Tibial nerve (tissue), 4 donors: ENCODE results near the gene E2F6. TPM values are rescaled to one million over a fixed set of nuclear protein-coding genes. Genes with fewer than 3 reads are reported as not detected.

Source experiments
- DNase-seq, 2 donors: peaks; one replicate each; pipeline ENCODE4 v3.0.0-alpha.2; 2019; ENCODE audit warnings: low spot score in 2 of 2
- H3K27ac ChIP-seq, 4 donors: fragments of 200-600 bp; sonication (generic) in 3 of 4; one replicate each; pipeline ENCODE4 v1.5.1; 2017 to 2019; ENCODE audit warnings: mild to moderate bottlenecking in 1 of 4
- H3K27me3 ChIP-seq, 2 donors: fragments of 200-600 bp; sonication (generic) in 1 of 2; one replicate each; pipeline versions ENCODE4 v1.5.1 to v1.6.0; 2017 to 2019
- H3K36me3 ChIP-seq, 3 donors: fragments of 200-600 bp; sonication (generic); one replicate each; pipeline ENCODE4 v1.5.1; 2018 to 2019
- H3K4me1 ChIP-seq, 4 donors: fragments of 200-600 bp; sonication (generic) in 3 of 4; one replicate each; pipeline ENCODE4 v1.5.1; 2017 to 2019
- H3K4me3 ChIP-seq, 4 donors: fragments of 200-600 bp; sonication (generic) in 3 of 4; one replicate each; pipeline ENCODE4 v1.5.1; 2017 to 2019; ENCODE audit warnings: mild to moderate bottlenecking in 1 of 4, moderate library complexity in 1 of 4
- H3K9me3 ChIP-seq, 4 donors: fragments of 200-600 bp; sonication (generic) in 3 of 4; one replicate each; pipeline ENCODE4 v1.5.1; 2017 to 2019
- CTCF ChIP-seq, 5 experiments: fragments of 200-600 bp in 3 of 5; fragments of 450-650 bp in 2 of 5; sonication (generic) in 3 of 5; IDR thresholded peaks; one replicate each; pipeline ENCODE4 v1.5.1; 2016 to 2019; ENCODE audit warnings: antibody characterized with exemption in 5 of 5, mild to moderate bottlenecking in 3 of 5, moderate library complexity in 2 of 5
- EP300 ChIP-seq, 2 donors: sonication (generic); formaldehyde crosslinking; IDR thresholded peaks; one replicate each; pipeline ENCODE4 v1.6.1; 2017; ENCODE audit warnings: antibody characterized with exemption in 2 of 2, mild to moderate bottlenecking in 1 of 2
- POLR2A ChIP-seq, 2 donors: fragments of 450-650 bp; IDR thresholded peaks; one replicate each; pipeline ENCODE4 v1.6.1; 2017; ENCODE audit warnings: antibody characterized with exemption in 2 of 2, mild to moderate bottlenecking in 2 of 2, moderate library complexity in 2 of 2
- WGBS, 2 donors: methylation state at CpG; one replicate each; pipeline ENCODE4 v1.1.5; 2018; 5-methylcytosine and 5-hydroxymethylcytosine counted together
- total RNA-seq, 4 donors: library from RNA; depleted of rRNA; stranded (reverse); fragments of >200 nt; gene quantifications; one replicate each; pipeline ENCODE4 v1.1.0, GENCODE V29; 2016

E2F6 gene
- total RNA-seq, 4 donors from 2014 or later: 10.9 to 16.5 (median 13.8) TPM

GRCh38 chr2:11473659-11474433 lies 7.9 kb upstream of the E2F6 start:
- H3K36me3 ChIP-seq: no peaks in the 10 kb centered on the region
- no peaks in the 10 kb centered on the region for H3K9me3 ChIP-seq
- no peak overlapping the region for H3K27ac ChIP-seq
- WGBS, 2 donors: 51 to 58% methylated on average over 10 of the region's 10 CpGs
- H3K4me3 ChIP-seq: no peak overlapping the region
- H3K4me1 ChIP-seq: peaks cover 0 to 9% (median 0%) of the 10 kb centered on the region in 4 donors
- peaks cover 0 to 8% of the 10 kb centered on the region in 2 donors for H3K27me3 ChIP-seq
- TF ChIP-seq EP300 (IDR thresholded peaks at IDR 0.05) (no peak), CTCF (IDR thresholded peaks at IDR 0.05) (no peak), POLR2A (IDR thresholded peaks at IDR 0.05) (no peak)
- DNase-seq: no peak

- Histone ChIP-seq H3K27me3 (no peaks in the 10 kb centered on the region), H3K27ac (no peak overlapping the region), H3K9me3 (no peaks in the 10 kb centered on the region), H3K4me3 (no peak overlapping the region), H3K36me3 (peaks cover 0 to 5% (median 0%) of the 10 kb centered on the region in 3 donors), H3K4me1 (peaks cover 0 to 34% (median 14%) of the 10 kb centered on the region in 4 donors)
- no peak for TF ChIP-seq EP300 (IDR thresholded peaks at IDR 0.05)
- TF ChIP-seq CTCF (IDR thresholded peaks at IDR 0.05): no peak
- no peak for TF ChIP-seq POLR2A (IDR thresholded peaks at IDR 0.05)
- no peak for DNase-seq
- WGBS, 2 donors: 73 to 80% methylated on average over 6 of the region's 6 CpGs
Measured at GRCh38 chr2:11467749-11468148, 1.8 kb upstream of the E2F6 start.

GRCh38 chr2:11467129-11467649 lies 1.2 kb upstream of the E2F6 start:
- Histone ChIP-seq H3K27ac (no peak overlapping the region), H3K4me3 (no peak overlapping the region), H3K27me3 (no peaks in the 10 kb centered on the region), H3K9me3 (no peaks in the 10 kb centered on the region), H3K36me3 (peaks cover 0 to 5% (median 0%) of the 10 kb centered on the region in 3 donors), H3K4me1 (peaks cover 0 to 39% (median 17%) of the 10 kb centered on the region in 4 donors)
- no peak for TF ChIP-seq POLR2A (IDR thresholded peaks at IDR 0.05)
- no peak for DNase-seq
- 92 to 93% methylated on average over 5 of the region's 5 CpGs for WGBS, 2 donors

- 41 to 42% methylated on average over 26 of the region's 26 CpGs for WGBS, 2 donors
Measured at GRCh38 chr2:11466307-11467128, 557 bp upstream of the E2F6 start.

GRCh38 chr2:11465110-11465484 lies 864 bp downstream of the E2F6 start:
- Histone ChIP-seq H3K9me3 (no peaks in the 10 kb centered on the region), H3K36me3 (peaks cover 0 to 5% (median 0%) of the 10 kb centered on the region in 3 donors), H3K27ac (peak overlapping the region in 3 of 4 donors; percentile 79 to 96 (median 93)), H3K4me3 (peak overlapping the region; percentile 53 to 91 (median 82)), H3K27me3 (no peaks in the 10 kb centered on the region), H3K4me1 (peaks cover 0 to 59% (median 20%) of the 10 kb centered on the region in 4 donors)
- WGBS, 2 donors: 42 to 51% methylated on average over 6 of the region's 6 CpGs
- no peak for TF ChIP-seq EP300 (IDR thresholded peaks at IDR 0.05)
- TF ChIP-seq POLR2A (IDR thresholded peaks at IDR 0.05): no peak
- no peak for TF ChIP-seq CTCF (IDR thresholded peaks at IDR 0.05)
- DNase-seq: no peak

More at GRCh38 chr2:11466307-11467128, 557 bp upstream of the E2F6 start:
- Histone ChIP-seq H3K4me1 (peaks cover 0 to 46% (median 17%) of the 10 kb centered on the region in 4 donors), H3K4me3 (peak overlapping the region; percentile 53 to 91 (median 82)), H3K27ac (peak overlapping the region; percentile 79 to 96 (median 86)), H3K9me3 (no peaks in the 10 kb centered on the region), H3K36me3 (peaks cover 0 to 5% (median 0%) of the 10 kb centered on the region in 3 donors), H3K27me3 (no peaks in the 10 kb centered on the region)
- TF ChIP-seq EP300 (IDR thresholded peaks at IDR 0.05): no peak
- no peak for TF ChIP-seq POLR2A (IDR thresholded peaks at IDR 0.05)
- DNase-seq: no peak
